ENCODE results near the gene NRIP1.

The NRIP1 gene

DNA sequence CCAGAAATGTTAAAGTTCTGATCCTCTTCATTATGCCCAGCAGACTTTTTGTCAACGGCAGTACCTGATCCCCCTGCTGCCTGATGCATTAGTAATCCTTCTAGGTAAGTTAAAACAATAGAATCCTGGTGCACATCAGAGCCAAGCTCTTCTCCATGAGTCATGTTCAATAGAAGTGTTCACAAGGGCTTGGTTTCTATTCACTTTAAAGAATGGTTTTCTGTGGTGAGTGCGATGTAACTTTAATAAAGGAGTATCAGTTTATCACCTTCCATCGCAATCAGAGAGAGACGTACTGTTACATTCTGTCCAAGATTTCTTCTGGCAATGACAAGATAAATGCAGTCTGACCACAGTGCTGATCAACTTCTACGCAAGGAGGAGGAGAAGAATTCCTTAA, 96.8 kb downstream of the NRIP1 start:
- Histone ChIP-seq H3K9ac (ENCODE audit: low read length) (no peak overlapping the region), H4K20me1 (ENCODE audit: insufficient read depth, low read length) (no peaks in the 10 kb centered on the region), H3K27ac (ENCODE audit: low read length) (no peak overlapping the region), H3K9me3 (replicated peaks; ENCODE audit: insufficient read depth, low read length) (no peaks in the 10 kb centered on the region), H3K27me3 (replicated peaks; ENCODE audit: insufficient read depth, low read length) (no peaks in the 10 kb centered on the region), H3K9me2 (replicated peaks; ENCODE audit: insufficient read depth, low read length) (no peaks in the 10 kb centered on the region), H3K4me1 (ENCODE audit: low read length) (no peaks in the 10 kb centered on the region), H3F3A (ENCODE audit: insufficient read depth, low read length) (no peaks in the 10 kb centered on the region), H3K4me3 (ENCODE audit: low read length) (no peak overlapping the region), H3K79me2 (ENCODE audit: low read length) (no peaks in the 10 kb centered on the region), H3K4me2 (ENCODE audit: low read depth, low read length) (no peak overlapping the region), H3K36me3 (replicated peaks; ENCODE audit: insufficient read depth, low read length) (no peaks in the 10 kb centered on the region), H2AFZ (ENCODE audit: low read length) (no peak overlapping the region)
- DNase-seq: no peak
- TF ChIP-seq, protein P1, sequence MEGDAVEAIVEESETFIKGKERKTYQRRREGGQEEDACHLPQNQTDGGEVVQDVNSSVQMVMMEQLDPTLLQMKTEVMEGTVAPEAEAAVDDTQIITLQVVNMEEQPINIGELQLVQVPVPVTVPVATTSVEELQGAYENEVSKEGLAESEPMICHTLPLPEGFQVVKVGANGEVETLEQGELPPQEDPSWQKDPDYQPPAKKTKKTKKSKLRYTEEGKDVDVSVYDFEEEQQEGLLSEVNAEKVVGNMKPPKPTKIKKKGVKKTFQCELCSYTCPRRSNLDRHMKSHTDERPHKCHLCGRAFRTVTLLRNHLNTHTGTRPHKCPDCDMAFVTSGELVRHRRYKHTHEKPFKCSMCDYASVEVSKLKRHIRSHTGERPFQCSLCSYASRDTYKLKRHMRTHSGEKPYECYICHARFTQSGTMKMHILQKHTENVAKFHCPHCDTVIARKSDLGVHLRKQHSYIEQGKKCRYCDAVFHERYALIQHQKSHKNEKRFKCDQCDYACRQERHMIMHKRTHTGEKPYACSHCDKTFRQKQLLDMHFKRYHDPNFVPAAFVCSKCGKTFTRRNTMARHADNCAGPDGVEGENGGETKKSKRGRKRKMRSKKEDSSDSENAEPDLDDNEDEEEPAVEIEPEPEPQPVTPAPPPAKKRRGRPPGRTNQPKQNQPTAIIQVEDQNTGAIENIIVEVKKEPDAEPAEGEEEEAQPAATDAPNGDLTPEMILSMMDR (IDR thresholded peaks at IDR 0.05; ENCODE audit: low read length): no peak
- TF ChIP-seq EZH2 (optimal IDR thresholded peaks at IDR 0.05; ENCODE audit: low read depth, low read length): no peak
- TF ChIP-seq EZH2phosphoT487 (IDR thresholded peaks at IDR 0.05; ENCODE audit: low read length): no peak

- Histone ChIP-seq H3F3A (ENCODE audit: insufficient read depth, low read length) (no peaks in the 10 kb centered on the region), H3K9ac (ENCODE audit: low read length) (no peak overlapping the region), H3K79me2 (ENCODE audit: low read length) (no peaks in the 10 kb centered on the region), H3K4me2 (ENCODE audit: low read depth, low read length) (no peak overlapping the region), H3K4me3 (ENCODE audit: low read length) (no peak overlapping the region), H2AFZ (ENCODE audit: low read length) (no peak overlapping the region), H3K36me3 (replicated peaks; ENCODE audit: insufficient read depth, low read length) (no peaks in the 10 kb centered on the region), H3K9me3 (replicated peaks; ENCODE audit: insufficient read depth, low read length) (no peaks in the 10 kb centered on the region), H3K4me1 (ENCODE audit: low read length) (no peaks in the 10 kb centered on the region), H3K27me3 (replicated peaks; ENCODE audit: insufficient read depth, low read length) (no peaks in the 10 kb centered on the region), H3K9me2 (replicated peaks; ENCODE audit: insufficient read depth, low read length) (no peaks in the 10 kb centered on the region), H4K20me1 (ENCODE audit: insufficient read depth, low read length) (no peaks in the 10 kb centered on the region), H3K27ac (ENCODE audit: low read length) (no peak overlapping the region)
- DNase-seq: no peak
- no peak for TF ChIP-seq EZH2phosphoT487 (IDR thresholded peaks at IDR 0.05; ENCODE audit: low read length)
- TF ChIP-seq EZH2 (optimal IDR thresholded peaks at IDR 0.05; ENCODE audit: low read depth, low read length): no peak
- TF ChIP-seq, protein P1 (IDR thresholded peaks at IDR 0.05; ENCODE audit: low read length): no peak
These were observed 100.2 kb downstream of the NRIP1 start for GRCh38 chr21:14964621-14965020.

- Histone ChIP-seq H3F3A (ENCODE audit: insufficient read depth, low read length) (no peaks in the 10 kb centered on the region), H4K20me1 (ENCODE audit: insufficient read depth, low read length) (no peaks in the 10 kb centered on the region)
- TF ChIP-seq, protein P1 (IDR thresholded peaks at IDR 0.05; ENCODE audit: low read length): no peak
- TF ChIP-seq EZH2phosphoT487 (IDR thresholded peaks at IDR 0.05; ENCODE audit: low read length) (no peak), EZH2 (optimal IDR thresholded peaks at IDR 0.05; ENCODE audit: low read depth, low read length) (no peak)
These were observed 102.6 kb downstream of the NRIP1 start for GRCh38 chr21:14962217-14962616.

More at GRCh38 chr21:14962217-14962616, 102.6 kb downstream of the NRIP1 start:
- Histone ChIP-seq H3K36me3 (replicated peaks; ENCODE audit: insufficient read depth, low read length) (no peaks in the 10 kb centered on the region), H3K4me1 (ENCODE audit: low read length) (no peaks in the 10 kb centered on the region), H3K79me2 (ENCODE audit: low read length) (no peaks in the 10 kb centered on the region), H3K9ac (ENCODE audit: low read length) (no peak overlapping the region), H3K27ac (ENCODE audit: low read length) (no peak overlapping the region), H3K9me2 (replicated peaks; ENCODE audit: insufficient read depth, low read length) (no peaks in the 10 kb centered on the region), H2AFZ (ENCODE audit: low read length) (no peak overlapping the region), H3K4me3 (ENCODE audit: low read length) (no peak overlapping the region), H3K27me3 (replicated peaks; ENCODE audit: insufficient read depth, low read length) (no peaks in the 10 kb centered on the region), H3K9me3 (replicated peaks; ENCODE audit: insufficient read depth, low read length) (no peaks in the 10 kb centered on the region), H3K4me2 (ENCODE audit: low read depth, low read length) (no peak overlapping the region)
- no peak for DNase-seq
